Measurements from ENCODE around the gene NUP214. TPM values are rescaled to one million over a fixed set of nuclear protein-coding genes. Genes with fewer than 3 reads are reported as not detected.

The NUP214 gene
- total RNA-seq, 1 experiment from 2014 or later: 35.5 TPM

GRCh38 chr9:131126059-131126426 is 657 bp downstream of the NUP214 start:
- no peak for ATAC-seq
- peaks cover 26 to 30% of the 10 kb centered on the region in 2 experiments for H3K36me3 ChIP-seq (ENCODE audit: control insufficient read depth in 1 of 2, insufficient read depth in 2 of 2, low read length in 2 of 2)
- POLR2A ChIA-PET: no interaction called here
- intact Hi-C loops (cut with micrococcal nuclease): loop anchor here (5.0 kb wide), 1 partner anchor 69 kb away; no protein-coding TSS in a partner anchor
- peak overlapping the region; percentile 91 to 99 for H3K4me3 ChIP-seq (replicated peaks in 1 of 2; ENCODE audit: low read depth in 1 of 2, low read length in 2 of 2)
- no peak overlapping the region for H2AFZ ChIP-seq (ENCODE audit: low read depth, low read length, poor library complexity, severe bottlenecking)
- no peak for DNase-seq (ENCODE audit: low read depth, low spot score)
- peak overlapping the region; percentile 96 for H3K9ac ChIP-seq (ENCODE audit: low read length)
- BruUV-seq (replicated peaks): no TSS peak
- TF ChIP-seq CTCF (IDR thresholded peaks at IDR 0.05 in 2 of 3, conservative IDR thresholded peaks at IDR 0.05 in 1 of 3; ENCODE audit: borderline replicate concordance in 1 of 3, insufficient read depth in 1 of 3, low read depth in 2 of 3, low read length in 2 of 3) (no peak), CEBPB (IDR thresholded peaks at IDR 0.05; ENCODE audit: low read depth) (no peak), POLR2A (IDR thresholded peaks at IDR 0.05; ENCODE audit: borderline replicate concordance, extremely low read depth, insufficient read depth, insufficient read length) (no peak), SRF (IDR thresholded peaks at IDR 0.05; ENCODE audit: low read depth) (no peak), FOSL1 (IDR thresholded peaks at IDR 0.05; ENCODE audit: low read depth) (no peak), REST (IDR thresholded peaks at IDR 0.05; ENCODE audit: low read depth) (no peak), SIN3A (IDR thresholded peaks at IDR 0.05; ENCODE audit: low read depth) (no peak), EGR1 (IDR thresholded peaks at IDR 0.05; ENCODE audit: low read depth) (no peak), ZNF274 (IDR thresholded peaks at IDR 0.05; ENCODE audit: low read depth, low read length) (no peak), EZH2 (IDR thresholded peaks at IDR 0.05) (no peak), ZBTB33 (IDR thresholded peaks at IDR 0.05; ENCODE audit: extremely low read depth, insufficient replicate concordance, low read length) (no peak), CBX3 (IDR thresholded peaks at IDR 0.05; ENCODE audit: low read depth) (no peak), ELF1 (IDR thresholded peaks at IDR 0.05; ENCODE audit: borderline replicate concordance, low read depth) (no peak), MAX (IDR thresholded peaks at IDR 0.05) (no peak), ATF3 (IDR thresholded peaks at IDR 0.05) (no peak)
- peak overlapping the region; percentile 88 for H3K4me2 ChIP-seq (ENCODE audit: low read length)
- peak overlapping the region; percentile 80 for H3K27ac ChIP-seq (ENCODE audit: low read depth, low read length)
- H3K79me2 ChIP-seq (ENCODE audit: insufficient read depth, low read length): peaks cover 55% of the 10 kb centered on the region
- no peaks in the 10 kb centered on the region for H3K9me3 ChIP-seq (ENCODE audit: control insufficient read depth in 1 of 2, insufficient read depth in 1 of 2, low read depth in 1 of 2, low read length in 2 of 2)
- no peaks in the 10 kb centered on the region for H3K9me2 ChIP-seq (ENCODE audit: insufficient read depth)
- CTCF ChIA-PET: interaction anchor here (1.0 kb wide), 1 partner anchor 68 kb away, joined by 5 read pairs; no protein-coding TSS in a partner anchor
- H3K4me1 ChIP-seq (ENCODE audit: control insufficient read depth in 1 of 2, insufficient read depth in 2 of 2, low read length in 2 of 2): peaks cover 6 to 12% of the 10 kb centered on the region in 2 experiments; a peak in 3 of 4 replicates
- H3K27me3 ChIP-seq (ENCODE audit: insufficient read depth, low read length): no peaks in the 10 kb centered on the region
- RAD21 ChIA-PET (ENCODE audit: low non-redundant PET in 1 of 2, low total read pairs in 2 of 2, uncharacterized antibody in 2 of 2, unreplicated experiment in 2 of 2): no interaction called here
- H4K20me1 ChIP-seq (ENCODE audit: insufficient read depth): no peaks in the 10 kb centered on the region
